Skeletal muscle tissue (tissue), 4 donors: Measurements from ENCODE around the gene EXOC3L4. TPM values are rescaled to one million over a fixed set of nuclear protein-coding genes. Genes with fewer than 3 reads are reported as not detected.
"Not testable (repeated sequence)": the region's sequence is repeated elsewhere in the genome, so short reads cannot be mapped to it uniquely, and the experiment has no call there.

Experiments
- H3K27ac ChIP-seq: one replicate; pipeline ENCODE4 v1.7.0; 2013; ENCODE audit warnings: mild to moderate bottlenecking, low read depth, low read length, inconsistent platforms
- H3K27me3 ChIP-seq, 3 donors: one replicate each; pipeline ENCODE4 v1.7.0; 2013; ENCODE audit warnings: low read length in 3 of 3; ENCODE audit not compliant: control insufficient read depth in 3 of 3, insufficient read depth in 3 of 3
- H3K36me3 ChIP-seq, 3 donors: one replicate each; pipeline ENCODE4 v1.7.0; 2013; ENCODE audit warnings: low read length in 3 of 3; ENCODE audit not compliant: control insufficient read depth in 3 of 3, insufficient read depth in 3 of 3
- H3K4me1 ChIP-seq, 3 donors: one replicate each; pipeline ENCODE4 v1.7.0; 2013; ENCODE audit warnings: low read length in 3 of 3, mild to moderate bottlenecking in 3 of 3; ENCODE audit not compliant: control insufficient read depth in 3 of 3, insufficient read depth in 3 of 3
- H3K4me3 ChIP-seq, 3 donors: one replicate each; pipeline ENCODE4 v1.7.0; 2013; ENCODE audit warnings: low read length in 3 of 3
- H3K9ac ChIP-seq, 3 donors: one replicate each; pipeline ENCODE4 v1.7.0; 2013; ENCODE audit warnings: low read length in 3 of 3, mild to moderate bottlenecking in 3 of 3, moderate library complexity in 2 of 3, low read depth in 1 of 3
- H3K9me3 ChIP-seq, 3 donors: one replicate each; pipeline ENCODE4 v1.7.0; 2013; ENCODE audit warnings: low read length in 3 of 3; ENCODE audit not compliant: control insufficient read depth in 3 of 3
- total RNA-seq: library from RNA; depleted of rRNA; stranded (reverse); fragments of >200 nt; gene quantifications from one replicate; pipeline ENCODE4 v1.2.3, GENCODE V29; 2014
- donor health status: Osteomylitis.

Gene EXOC3L4
- total RNA-seq, 1 donor from 2014 or later = 0.52 TPM

DNA sequence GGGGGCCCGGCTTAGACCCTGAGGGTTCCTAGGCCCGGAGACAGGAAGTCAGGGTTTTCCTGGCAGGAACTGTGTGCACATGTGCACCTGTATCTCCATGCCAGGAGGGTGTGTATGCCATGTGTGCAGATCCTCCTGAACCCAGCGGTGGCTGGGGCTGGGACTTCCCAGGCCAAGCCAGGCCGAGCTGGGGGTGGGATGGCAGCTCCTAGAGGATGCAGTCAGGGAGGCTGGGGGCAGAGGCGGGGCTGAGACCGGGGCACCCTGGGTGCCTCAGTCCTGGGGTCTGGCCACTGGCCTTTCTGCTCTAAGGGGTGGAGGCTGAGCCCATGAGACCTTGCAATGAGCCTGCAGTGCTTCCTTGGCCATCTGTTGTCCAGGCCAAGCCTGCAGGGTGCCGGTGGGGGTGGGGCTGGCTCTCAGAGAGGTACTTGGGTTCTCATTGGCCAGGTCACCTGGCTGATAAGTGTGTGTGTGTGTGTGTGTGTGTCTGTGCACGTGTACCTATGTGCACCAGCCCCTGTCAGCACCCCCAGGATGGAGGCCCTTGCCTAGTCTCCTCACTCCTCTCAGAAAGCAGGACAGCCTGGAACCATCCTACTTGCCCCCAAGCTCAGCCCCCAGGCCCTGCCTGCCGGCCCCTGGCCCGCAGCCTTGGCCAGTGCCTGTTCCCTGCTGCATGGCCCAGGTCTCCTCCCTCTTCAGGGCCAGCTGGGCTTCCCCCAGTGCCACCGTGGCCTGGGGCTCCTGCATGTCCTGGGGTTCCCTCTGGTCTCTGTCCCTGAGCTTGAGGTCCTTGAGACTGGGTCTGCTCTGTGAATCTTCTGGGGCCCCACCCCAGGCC lies 18.1 kb downstream of the EXOC3L4 start:
- H3K27me3 ChIP-seq = no peaks in the 10 kb centered on the region

DNA sequence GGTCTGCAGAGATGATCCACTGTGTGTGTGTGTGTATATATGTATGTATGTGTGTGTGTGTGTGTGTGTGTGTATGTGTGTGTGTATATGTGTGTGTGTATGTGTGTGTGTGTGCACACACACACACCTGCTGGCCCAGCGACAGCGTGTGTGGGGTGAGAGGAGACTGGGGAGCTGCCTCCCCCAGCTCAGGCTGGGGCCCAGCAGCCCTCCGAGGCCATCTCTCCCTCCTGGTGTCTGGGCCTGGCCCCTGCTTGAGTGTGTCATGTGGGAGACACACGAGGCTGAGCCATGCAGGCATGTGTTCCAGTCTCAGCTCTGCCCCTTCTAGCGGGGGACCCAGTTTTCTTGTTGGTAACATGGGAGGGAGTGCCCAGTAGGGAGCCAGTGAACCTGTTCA lies 18.8 kb downstream of the EXOC3L4 start:
- no peak overlapping the region for H3K27ac ChIP-seq
- no peaks in the 10 kb centered on the region for H3K9me3 ChIP-seq
- no peaks in the 10 kb centered on the region for H3K27me3 ChIP-seq
- H3K9ac ChIP-seq = peak overlapping the region in 1 of 3 donors; percentile 33
- H3K4me1 ChIP-seq = peaks cover 42 to 50% (median 44%) of the 10 kb centered on the region in 3 donors
- H3K36me3 ChIP-seq = no peaks in the 10 kb centered on the region
- H3K4me3 ChIP-seq = no peak overlapping the region

More for the DNA sequence above, 18.1 kb downstream of the EXOC3L4 start:
- peaks cover 40 to 47% (median 41%) of the 10 kb centered on the region in 3 donors for H3K4me1 ChIP-seq
- no peak overlapping the region for H3K4me3 ChIP-seq
- no peaks in the 10 kb centered on the region for H3K36me3 ChIP-seq
- no peak overlapping the region for H3K27ac ChIP-seq
- H3K9ac ChIP-seq = no peak overlapping the region
- H3K9me3 ChIP-seq = no peaks in the 10 kb centered on the region

DNA sequence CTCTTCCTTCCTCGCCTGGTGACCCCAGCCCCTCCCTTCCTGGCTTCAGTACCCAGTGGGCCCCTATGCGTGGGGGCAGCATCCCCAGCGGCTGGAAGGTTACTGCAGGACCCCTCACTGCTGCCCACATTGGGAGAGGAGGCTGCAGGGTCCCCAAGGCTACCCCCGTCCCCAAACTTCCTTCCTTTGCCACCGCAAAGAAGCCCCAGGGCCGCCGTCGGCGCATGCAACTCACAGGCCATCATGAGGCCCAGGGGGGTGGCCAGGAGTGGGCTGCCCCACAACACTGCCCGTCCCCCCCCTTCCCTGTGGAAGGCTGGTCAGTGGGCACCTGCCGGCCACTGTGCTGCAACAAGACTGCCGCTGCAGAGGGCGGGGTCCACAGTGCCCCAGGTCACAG lies 19.2 kb downstream of the EXOC3L4 start:
- Histone ChIP-seq H3K9ac (peak overlapping the region in 1 of 3 donors; percentile 33), H3K4me3 (no peak overlapping the region), H3K27me3 (no peaks in the 10 kb centered on the region), H3K9me3 (no peaks in the 10 kb centered on the region), H3K36me3 (no peaks in the 10 kb centered on the region), H3K4me1 (peaks cover 42 to 50% (median 44%) of the 10 kb centered on the region in 3 donors), H3K27ac (no peak overlapping the region)

DNA sequence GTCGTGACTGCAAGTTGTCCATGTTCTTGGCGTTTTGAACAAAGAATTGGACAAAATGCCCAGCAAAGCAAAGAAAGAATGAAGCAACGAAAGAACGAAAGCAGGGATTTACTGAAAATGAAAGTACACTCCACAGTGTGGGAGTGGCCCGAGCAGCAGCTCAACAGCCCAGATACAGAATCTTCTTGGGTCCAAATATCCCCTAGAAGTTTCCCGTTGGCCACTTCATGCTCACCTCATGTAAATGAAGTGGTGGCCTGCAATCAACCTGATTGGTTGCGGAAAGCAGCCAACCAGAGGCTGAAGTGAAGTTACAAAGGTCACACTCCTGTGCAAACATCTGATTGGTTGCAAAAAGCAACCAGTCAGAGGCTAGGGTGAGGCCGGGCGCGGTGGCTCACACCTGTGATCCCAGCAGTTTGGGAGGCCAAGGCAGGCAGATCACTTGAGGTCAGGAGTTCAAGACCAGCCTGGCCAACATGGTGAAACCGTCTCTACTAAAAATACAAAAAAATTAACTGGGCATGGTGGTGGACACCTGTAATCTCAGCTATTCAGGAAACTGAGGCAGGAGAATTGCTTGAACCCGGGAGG lies 20.7 kb downstream of the EXOC3L4 start:
- Histone ChIP-seq H3K9ac (peak overlapping the region in 2 of 3 donors; percentile 14 to 33), H3K4me1 (peaks cover 41 to 47% (median 43%) of the 10 kb centered on the region in 3 donors)
- H3K27me3 ChIP-seq, H3K27ac ChIP-seq, H3K9me3 ChIP-seq, H3K4me3 ChIP-seq, H3K36me3 ChIP-seq: not testable (repeated sequence)

DNA sequence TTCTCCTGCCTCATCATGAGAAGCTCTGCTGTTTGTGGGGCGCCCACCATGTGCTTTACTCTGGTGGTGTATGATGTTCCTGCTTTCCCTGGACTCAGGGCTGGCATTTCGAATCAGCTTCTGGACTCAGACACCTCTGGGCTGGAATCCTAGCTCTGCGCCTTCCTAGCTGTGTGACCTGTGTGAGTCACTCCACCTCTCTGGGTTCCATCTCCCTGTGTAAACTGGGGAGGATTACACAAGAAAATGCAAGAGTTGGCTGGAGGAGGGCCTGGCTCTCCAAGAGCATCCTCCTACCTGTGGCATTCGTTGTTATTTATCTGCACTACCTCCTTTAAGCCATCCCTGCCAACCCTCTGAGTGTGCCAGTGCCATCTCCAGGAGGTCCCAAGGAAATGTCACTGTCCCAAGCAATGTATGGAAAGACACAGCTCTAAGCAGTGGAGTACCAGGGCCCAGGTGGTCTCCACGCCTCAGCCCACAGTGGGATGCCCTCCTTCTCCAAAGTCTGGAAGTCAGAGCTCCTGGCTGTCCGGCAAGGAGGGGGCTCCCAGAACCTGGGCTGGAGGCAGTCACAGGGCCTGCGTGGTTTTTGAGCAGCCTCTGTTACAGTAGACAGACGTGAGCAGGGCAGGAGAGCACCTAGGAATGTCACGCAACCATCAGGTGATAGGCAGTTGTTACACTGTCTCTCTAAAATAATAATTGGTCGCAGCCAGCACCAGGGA lies 21.5 kb downstream of the EXOC3L4 start:
- Histone ChIP-seq H3K9me3 (no peaks in the 10 kb centered on the region), H3K27me3 (no peaks in the 10 kb centered on the region), H3K27ac (no peak overlapping the region), H3K9ac (peak overlapping the region in 1 of 3 donors; percentile 57), H3K4me1 (peaks cover 39 to 44% (median 43%) of the 10 kb centered on the region in 3 donors), H3K4me3 (no peak overlapping the region), H3K36me3 (no peaks in the 10 kb centered on the region)

DNA sequence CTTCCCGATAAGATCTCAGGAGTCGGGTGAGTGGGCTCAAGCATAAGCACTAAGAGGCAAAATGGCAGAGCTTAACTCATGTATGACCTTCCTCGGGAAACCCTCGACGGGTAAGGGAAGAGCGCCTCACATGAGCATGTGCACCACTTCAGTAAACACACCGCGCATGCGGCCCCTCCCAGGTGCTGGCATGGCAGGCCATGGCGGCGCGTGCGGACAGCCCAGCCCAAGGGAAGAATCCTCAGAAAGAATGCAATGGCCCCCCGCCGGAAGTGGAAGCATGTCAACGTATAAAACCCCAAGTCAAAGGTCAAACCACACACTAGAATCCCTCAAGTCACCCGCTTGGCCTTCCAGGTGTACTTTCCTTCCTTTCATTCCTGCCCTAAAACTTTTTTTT lies 22.1 kb downstream of the EXOC3L4 start:
- peaks cover 39 to 44% (median 43%) of the 10 kb centered on the region in 3 donors for H3K4me1 ChIP-seq
- H3K27me3 ChIP-seq = no peaks in the 10 kb centered on the region
- H3K4me3 ChIP-seq = no peak overlapping the region
- H3K9me3 ChIP-seq = no peaks in the 10 kb centered on the region
- no peak overlapping the region for H3K27ac ChIP-seq
- no peak overlapping the region for H3K9ac ChIP-seq
- no peaks in the 10 kb centered on the region for H3K36me3 ChIP-seq

DNA sequence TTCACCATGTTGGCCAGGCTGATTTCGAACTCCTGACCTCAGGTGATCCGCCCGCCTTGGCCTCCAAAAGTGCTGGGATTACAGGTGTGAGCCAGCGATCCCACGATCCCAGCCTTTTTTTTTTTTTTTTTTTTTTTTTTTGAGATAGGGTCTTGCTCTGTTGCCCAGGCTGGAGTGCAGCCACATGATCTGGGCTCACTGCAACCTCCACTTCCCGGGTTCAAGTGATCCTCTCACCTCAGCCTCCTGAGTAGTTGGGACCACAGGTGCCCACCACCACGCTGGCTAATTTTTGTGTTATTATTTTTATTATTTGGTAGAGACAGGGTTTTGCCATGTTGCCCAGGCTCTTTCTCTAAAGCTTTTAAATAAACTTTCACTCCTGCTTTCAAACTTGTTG lies 23.0 kb downstream of the EXOC3L4 start:
- H3K4me3 ChIP-seq, H3K9ac ChIP-seq, H3K27ac ChIP-seq, H3K9me3 ChIP-seq, H3K36me3 ChIP-seq, H3K27me3 ChIP-seq: not testable (repeated sequence)
- peaks cover 38 to 41% (median 38%) of the 10 kb centered on the region in 3 donors for H3K4me1 ChIP-seq

DNA sequence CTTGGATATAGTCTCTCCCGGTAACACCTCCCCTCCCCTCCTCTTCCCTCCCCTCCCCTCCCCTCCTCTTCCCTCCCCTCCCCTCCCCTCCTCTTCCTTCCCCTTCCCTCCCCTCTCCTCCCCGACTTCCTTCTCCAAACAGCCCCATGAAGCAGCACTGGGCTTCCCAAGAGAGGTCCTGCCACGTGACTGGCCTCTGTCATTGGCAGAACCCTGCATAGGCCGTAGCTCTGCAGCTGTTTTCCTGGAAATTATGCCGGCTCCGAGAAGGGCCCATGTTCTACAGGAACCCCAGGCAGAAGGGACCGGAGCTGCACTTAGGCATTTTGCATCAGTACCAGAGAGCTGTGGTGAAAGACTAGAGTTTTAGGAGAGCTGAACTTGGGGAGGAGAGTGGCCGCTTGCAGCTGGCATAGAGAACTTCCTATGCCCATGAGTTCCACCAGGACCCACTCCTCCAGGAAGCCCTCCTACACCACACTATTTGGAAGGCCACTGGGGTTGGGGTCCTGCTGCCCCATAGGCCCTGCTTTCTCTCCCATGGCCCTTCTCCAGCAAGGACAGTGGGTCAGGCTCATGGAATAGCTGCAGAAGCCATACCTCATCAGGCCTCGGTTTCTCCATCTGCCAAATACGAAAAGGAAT lies 23.6 kb downstream of the EXOC3L4 start:
- Histone ChIP-seq H3K9me3 (no peaks in the 10 kb centered on the region), H3K27ac (peak overlapping the region; percentile 90), H3K4me3 (peak overlapping the region in 1 of 3 donors; percentile 27), H3K9ac (peak overlapping the region; percentile 45 to 51 (median 50)), H3K36me3 (no peaks in the 10 kb centered on the region), H3K27me3 (no peaks in the 10 kb centered on the region), H3K4me1 (peaks cover 37 to 40% (median 38%) of the 10 kb centered on the region in 3 donors)

DNA sequence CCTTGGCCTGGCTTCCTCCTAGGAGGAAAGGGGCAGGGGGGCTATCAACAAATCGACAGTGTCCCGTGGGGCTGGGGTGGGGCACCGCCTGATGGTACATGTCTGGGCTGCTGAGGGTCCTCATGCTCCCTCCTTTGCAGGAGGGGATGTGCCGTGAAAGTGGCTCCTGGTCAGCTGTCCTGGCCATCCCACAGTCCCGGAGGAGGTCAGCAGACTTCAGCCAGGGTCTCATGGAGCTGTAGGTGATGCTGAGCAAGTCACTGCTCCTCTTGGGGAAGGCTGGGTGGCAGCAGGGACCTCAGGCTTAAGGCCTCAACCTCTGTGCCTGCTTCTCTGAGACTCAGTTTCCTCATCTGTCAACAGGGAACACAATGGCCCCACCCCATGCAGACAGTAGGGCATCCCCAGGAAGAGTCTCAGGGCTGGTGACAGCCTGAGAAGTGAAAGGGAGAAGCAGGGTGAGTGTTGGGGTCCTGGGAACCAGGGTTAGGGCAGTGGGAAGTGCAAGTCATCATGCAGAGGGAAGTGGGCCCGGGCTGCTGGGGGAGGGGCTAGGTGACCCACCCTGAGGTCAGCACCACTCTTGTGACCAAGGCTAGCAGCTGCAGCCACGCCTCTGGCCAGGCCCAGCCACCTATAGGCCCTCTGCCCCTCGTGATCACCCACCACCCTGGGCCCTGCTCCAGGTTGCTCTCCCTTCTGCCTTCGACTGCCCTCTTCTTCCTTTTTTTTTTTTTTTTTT lies 24.3 kb downstream of the EXOC3L4 start:
- H3K27ac ChIP-seq = peak overlapping the region; percentile 90
- H3K9ac ChIP-seq = peak overlapping the region; percentile 45 to 51 (median 50)
- no peaks in the 10 kb centered on the region for H3K27me3 ChIP-seq
- no peak overlapping the region for H3K4me3 ChIP-seq
- no peaks in the 10 kb centered on the region for H3K36me3 ChIP-seq
- no peaks in the 10 kb centered on the region for H3K9me3 ChIP-seq
- H3K4me1 ChIP-seq = peaks cover 37 to 42% (median 39%) of the 10 kb centered on the region in 3 donors
